LNCaP clone FGC (cell line): ENCODE results near the gene CANX.

Source experiments
- DNase-seq: peaks from one replicate; pipeline ENCODE4 v3.0.0-alpha.2; 2011; ENCODE audit warnings: low read depth
- H3K4me3 ChIP-seq: 2 replicates; pipeline ENCODE4 v1.5.1; 2011; ENCODE audit warnings: mild to moderate bottlenecking, low read depth, low read length, control low read depth
- TF ChIP-seq, protein P1 (sequence below): IDR thresholded peaks from 2 replicates; pipeline ENCODE4 v1.5.1; 2012; ENCODE audit warnings: mild to moderate bottlenecking; ENCODE audit not compliant: control insufficient read depth, insufficient read depth; ENCODE audit errors: extremely low read depth

CANX gene

DNA sequence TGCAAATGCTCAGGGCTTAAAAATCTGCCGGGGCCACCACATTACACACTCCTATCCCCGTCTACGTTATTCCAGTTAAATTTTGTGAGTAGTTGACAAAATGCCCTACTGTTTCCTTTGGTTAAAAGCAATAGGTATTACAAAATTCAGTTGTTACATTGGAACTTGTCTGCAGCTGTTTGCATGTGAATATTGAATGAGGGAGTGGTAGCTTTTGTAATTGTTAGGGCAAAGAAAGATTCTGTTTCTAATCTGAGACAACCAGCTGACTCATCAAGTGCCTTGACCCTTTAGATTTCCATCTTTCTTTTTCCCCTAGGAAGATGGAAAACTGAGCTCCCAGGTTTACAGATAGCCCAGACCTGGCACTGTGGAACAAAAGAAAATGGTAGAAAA is 64.0 kb downstream of the CANX start:
- no peak for DNase-seq
- TF ChIP-seq, protein P1, sequence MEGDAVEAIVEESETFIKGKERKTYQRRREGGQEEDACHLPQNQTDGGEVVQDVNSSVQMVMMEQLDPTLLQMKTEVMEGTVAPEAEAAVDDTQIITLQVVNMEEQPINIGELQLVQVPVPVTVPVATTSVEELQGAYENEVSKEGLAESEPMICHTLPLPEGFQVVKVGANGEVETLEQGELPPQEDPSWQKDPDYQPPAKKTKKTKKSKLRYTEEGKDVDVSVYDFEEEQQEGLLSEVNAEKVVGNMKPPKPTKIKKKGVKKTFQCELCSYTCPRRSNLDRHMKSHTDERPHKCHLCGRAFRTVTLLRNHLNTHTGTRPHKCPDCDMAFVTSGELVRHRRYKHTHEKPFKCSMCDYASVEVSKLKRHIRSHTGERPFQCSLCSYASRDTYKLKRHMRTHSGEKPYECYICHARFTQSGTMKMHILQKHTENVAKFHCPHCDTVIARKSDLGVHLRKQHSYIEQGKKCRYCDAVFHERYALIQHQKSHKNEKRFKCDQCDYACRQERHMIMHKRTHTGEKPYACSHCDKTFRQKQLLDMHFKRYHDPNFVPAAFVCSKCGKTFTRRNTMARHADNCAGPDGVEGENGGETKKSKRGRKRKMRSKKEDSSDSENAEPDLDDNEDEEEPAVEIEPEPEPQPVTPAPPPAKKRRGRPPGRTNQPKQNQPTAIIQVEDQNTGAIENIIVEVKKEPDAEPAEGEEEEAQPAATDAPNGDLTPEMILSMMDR: no peak
- no peak overlapping the region for H3K4me3 ChIP-seq

DNA sequence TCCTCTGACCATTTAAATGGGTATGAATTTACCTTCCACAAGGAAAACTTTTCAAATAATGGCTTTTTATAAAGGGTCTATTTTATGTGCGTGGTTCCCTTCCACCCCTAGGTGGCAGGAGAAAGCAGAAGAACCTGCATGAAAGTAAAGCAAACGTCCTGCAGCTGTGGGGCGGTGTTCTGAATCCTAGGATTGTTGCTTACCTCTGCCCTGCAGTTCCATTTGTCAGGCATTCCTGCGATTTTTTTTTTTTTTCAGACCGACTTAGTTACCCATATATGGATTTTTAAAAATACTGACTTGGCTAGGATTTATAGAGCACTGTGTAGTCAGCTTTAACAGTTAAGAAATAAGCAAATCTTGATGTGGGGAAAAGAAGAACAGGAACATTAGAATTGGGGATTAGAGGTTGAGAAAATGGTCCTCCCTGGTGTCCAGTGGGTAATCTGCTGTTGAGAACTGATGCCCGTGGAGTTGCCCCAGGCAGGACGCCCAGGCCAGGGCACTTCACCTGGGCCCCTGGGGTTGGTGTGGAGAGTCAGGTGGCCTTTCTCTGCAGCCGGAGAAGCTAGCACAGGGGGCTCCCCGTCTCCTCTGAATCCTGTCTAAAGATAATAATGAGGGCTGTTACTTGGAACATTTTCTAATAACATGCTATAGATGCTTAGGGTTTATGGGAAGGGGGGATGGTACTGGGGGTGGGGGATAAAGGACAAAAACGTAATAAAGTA is 64.6 kb downstream of the CANX start:
- peak; percentile 43 for DNase-seq
- TF ChIP-seq, protein P1: peak; percentile 93
- no peak overlapping the region for H3K4me3 ChIP-seq

DNA sequence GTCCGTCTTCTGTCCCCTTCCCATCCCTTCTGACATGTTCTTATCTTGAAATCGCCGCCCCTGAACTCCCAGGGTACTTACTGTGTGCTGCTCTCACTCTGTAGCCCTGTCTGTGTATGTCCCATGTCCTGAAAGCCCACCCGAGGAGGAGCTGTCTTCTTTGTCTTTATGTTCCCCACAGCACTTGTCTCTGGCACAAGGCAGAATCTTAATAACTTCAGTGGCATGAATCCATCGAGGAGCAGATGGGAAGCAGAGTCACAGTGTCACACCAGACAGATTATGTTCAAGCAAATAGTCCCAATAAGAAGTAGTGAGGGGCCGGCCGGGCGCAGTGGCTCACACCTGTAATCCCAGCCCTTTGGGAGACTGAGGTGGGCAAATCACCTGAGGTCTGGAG is 65.3 kb downstream of the CANX start:
- TF ChIP-seq, protein P1: no peak
- DNase-seq: no peak
- no peak overlapping the region for H3K4me3 ChIP-seq

DNA sequence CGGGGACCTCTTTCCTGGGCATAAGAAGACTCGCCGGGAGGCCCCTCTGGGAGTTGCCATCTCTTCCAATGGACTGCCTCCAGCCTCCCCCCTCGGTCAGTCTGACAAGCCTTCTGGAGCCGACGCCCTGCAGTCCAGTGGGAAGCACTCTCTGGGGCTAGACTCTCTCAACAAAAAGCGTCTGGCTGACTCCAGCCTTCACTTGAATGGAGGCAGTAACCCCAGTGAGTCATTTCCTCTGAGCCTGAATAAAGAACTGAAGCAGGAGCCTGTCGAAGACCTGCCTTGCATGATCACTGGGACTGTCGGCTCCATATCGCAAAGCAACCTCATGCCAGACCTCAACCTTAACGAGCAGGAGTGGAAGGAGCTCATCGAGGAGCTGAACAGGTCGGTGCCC is 66.6 kb downstream of the CANX start:
- H3K4me3 ChIP-seq: no peak overlapping the region
- no peak for DNase-seq
- TF ChIP-seq, protein P1: no peak

DNA sequence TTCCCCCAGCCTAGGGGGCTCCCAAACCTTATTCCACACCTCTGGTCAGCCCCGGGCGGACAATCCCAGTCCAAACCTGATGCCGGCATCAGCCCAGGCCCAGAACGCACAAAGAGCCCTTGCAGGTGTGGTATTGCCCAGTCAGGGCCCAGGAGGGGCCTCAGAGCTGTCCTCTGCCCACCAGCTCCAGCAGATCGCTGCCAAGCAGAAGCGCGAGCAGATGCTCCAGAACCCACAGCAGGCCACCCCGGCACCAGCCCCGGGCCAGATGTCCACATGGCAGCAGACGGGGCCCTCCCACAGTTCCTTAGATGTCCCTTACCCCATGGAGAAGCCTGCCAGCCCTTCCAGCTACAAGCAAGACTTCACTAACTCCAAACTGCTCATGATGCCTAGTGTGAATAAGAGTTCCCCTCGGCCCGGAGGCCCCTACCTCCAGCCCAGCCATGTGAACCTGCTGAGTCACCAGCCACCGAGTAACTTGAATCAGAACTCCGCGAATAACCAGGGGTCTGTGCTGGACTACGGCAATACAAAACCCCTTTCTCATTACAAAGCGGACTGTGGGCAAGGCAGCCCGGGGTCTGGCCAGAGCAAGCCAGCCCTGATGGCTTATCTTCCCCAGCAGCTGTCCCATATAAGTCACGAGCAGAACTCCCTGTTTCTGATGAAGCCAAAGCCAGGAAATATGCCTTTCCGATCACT is 67.4 kb downstream of the CANX start:
- H3K4me3 ChIP-seq: no peak overlapping the region
- TF ChIP-seq, protein P1: no peak
- no peak for DNase-seq

DNA sequence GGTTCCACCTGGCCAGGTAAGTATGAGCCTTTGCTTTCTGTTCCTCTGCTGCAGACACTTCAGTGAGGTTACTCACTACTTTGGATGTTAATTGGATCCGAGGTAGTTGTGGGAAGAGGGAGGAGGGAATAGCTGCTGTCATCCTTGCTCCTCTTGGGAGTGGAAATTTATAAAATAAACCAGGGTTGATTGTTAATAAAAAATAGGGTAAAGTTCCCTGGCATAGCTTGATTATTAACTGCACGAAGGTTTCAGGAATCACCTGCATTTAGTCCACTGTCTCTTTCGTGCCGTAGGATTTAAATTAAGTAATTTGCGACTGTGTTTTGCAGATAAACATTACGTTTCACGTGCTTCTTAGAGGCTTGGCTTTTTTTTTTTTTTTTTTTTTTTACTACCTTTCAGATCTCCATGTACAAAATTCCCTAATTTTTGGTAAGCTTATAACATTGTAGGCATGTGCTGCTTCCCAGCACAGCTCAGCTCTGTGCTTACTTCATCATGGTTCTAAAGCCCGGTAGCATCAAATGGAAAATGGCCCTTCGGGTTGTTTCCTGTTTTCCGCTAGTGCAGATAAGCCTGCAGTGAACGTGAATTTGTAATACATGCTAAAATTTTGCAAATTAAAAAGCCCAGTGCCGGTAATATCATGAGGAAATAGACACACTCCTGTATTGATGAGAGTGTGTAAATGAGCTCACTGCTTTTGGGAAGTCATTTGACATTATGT is 68.1 kb downstream of the CANX start:
- DNase-seq: no peak
- TF ChIP-seq, protein P1: no peak
- no peak overlapping the region for H3K4me3 ChIP-seq
